ENCODE data around the gene SEZ6.
A peak's percentile ranks its signal among the peaks of the same experiment; 100 is the strongest.

Gene SEZ6

GRCh38 chr17:29042679-29043538, 37.1 kb upstream of the SEZ6 start, which contains the start of gene PIPOX:
Gene PIPOX, plus strand, starts transcription at chr17:29043141. Its CDS starts 85 bp downstream, at chr17:29043226.
- Histone ChIP-seq H3K79me2 (ENCODE audit: low read length) (no peaks in the 10 kb centered on the region), H3K27ac (ENCODE audit: low read length) (peak within 1 kb of the TSS; percentile 62), H4K20me1 (ENCODE audit: insufficient read depth, low read length) (no peaks in the 10 kb centered on the region), H3K4me3 (ENCODE audit: low read length) (peak within 1 kb of the TSS; percentile 51), H3K36me3 (replicated peaks; ENCODE audit: low read depth, low read length) (no peaks in the 10 kb centered on the region), H3K9me3 (ENCODE audit: insufficient read depth, low read length) (no peaks in the 10 kb centered on the region), H3K27me3 (ENCODE audit: low read depth, low read length) (peaks cover 12% of the 10 kb centered on the region; the same call in 1 of the 2 replicates), H2AFZ (ENCODE audit: low read depth, low read length) (peak within 1 kb of the TSS; percentile 8; the same call in 1 of the 2 replicates), H3K9ac (ENCODE audit: low read length) (peak within 1 kb of the TSS; percentile 45; the same call in 1 of the 2 replicates), H3K4me1 (ENCODE audit: low read length) (peaks cover 28% of the 10 kb centered on the region), H3K4me2 (ENCODE audit: low read length) (peak within 1 kb of the TSS; percentile 80)
- TF ChIP-seq EZH2phosphoT487 (IDR thresholded peaks at IDR 0.05; ENCODE audit: low read depth) = no peak
- TF ChIP-seq, protein P1, sequence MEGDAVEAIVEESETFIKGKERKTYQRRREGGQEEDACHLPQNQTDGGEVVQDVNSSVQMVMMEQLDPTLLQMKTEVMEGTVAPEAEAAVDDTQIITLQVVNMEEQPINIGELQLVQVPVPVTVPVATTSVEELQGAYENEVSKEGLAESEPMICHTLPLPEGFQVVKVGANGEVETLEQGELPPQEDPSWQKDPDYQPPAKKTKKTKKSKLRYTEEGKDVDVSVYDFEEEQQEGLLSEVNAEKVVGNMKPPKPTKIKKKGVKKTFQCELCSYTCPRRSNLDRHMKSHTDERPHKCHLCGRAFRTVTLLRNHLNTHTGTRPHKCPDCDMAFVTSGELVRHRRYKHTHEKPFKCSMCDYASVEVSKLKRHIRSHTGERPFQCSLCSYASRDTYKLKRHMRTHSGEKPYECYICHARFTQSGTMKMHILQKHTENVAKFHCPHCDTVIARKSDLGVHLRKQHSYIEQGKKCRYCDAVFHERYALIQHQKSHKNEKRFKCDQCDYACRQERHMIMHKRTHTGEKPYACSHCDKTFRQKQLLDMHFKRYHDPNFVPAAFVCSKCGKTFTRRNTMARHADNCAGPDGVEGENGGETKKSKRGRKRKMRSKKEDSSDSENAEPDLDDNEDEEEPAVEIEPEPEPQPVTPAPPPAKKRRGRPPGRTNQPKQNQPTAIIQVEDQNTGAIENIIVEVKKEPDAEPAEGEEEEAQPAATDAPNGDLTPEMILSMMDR (IDR thresholded peaks at IDR 0.05; ENCODE audit: low read depth, low read length) = no peak

DNA sequence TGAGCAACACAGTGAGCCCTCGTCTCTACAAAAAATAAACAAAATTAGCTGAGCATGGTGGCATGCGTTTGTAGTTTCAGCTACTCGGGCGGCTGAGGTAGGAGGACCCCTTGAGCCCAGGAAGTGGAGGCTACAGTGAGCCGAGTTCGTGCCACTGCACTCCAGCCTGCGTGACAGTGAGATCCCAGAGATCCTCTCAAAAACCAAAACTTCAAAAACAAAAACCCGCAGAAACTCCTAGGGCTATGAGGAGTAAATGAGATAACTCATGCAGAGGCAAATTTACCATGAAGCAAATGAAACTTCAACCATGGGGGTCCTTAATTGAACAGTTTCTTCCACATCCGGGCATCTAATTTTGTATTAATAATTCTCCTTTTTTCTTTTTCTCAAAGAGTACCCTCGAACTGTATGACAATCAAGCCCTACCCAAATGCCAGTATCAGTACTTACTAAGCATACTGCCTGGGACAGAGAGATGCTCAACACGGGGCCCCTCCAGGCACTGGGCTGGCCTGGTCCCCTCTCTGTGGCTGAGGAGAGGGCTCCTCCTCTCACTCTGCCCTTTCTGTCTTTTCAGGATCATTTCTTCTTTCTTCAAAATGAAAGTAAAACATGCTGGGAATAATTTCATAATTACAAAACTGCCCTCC, 36.3 kb upstream of the SEZ6 start:
- TF ChIP-seq, protein P1 (IDR thresholded peaks at IDR 0.05; ENCODE audit: low read depth, low read length) = no peak
- no peak for TF ChIP-seq EZH2phosphoT487 (IDR thresholded peaks at IDR 0.05; ENCODE audit: low read depth)
- peak overlapping the region; percentile 80 for H3K4me2 ChIP-seq (ENCODE audit: low read length)
- no peaks in the 10 kb centered on the region for H3K9me3 ChIP-seq (ENCODE audit: insufficient read depth, low read length)
- peaks cover 24% of the 10 kb centered on the region for H3K4me1 ChIP-seq (ENCODE audit: low read length)
- peaks cover 18% of the 10 kb centered on the region; the same call in 1 of the 2 replicates for H3K27me3 ChIP-seq (ENCODE audit: low read depth, low read length)
- H2AFZ ChIP-seq (ENCODE audit: low read depth, low read length) = no peak overlapping the region
- H3K9ac ChIP-seq (ENCODE audit: low read length) = no peak overlapping the region
- H3K27ac ChIP-seq (ENCODE audit: low read length) = no peak overlapping the region
- no peaks in the 10 kb centered on the region for H3K36me3 ChIP-seq (replicated peaks; ENCODE audit: low read depth, low read length)
- no peaks in the 10 kb centered on the region for H4K20me1 ChIP-seq (ENCODE audit: insufficient read depth, low read length)
- no peaks in the 10 kb centered on the region for H3K79me2 ChIP-seq (ENCODE audit: low read length)
- H3K4me3 ChIP-seq (ENCODE audit: low read length) = peak overlapping the region; percentile 51; the same call in 1 of the 2 replicates

DNA sequence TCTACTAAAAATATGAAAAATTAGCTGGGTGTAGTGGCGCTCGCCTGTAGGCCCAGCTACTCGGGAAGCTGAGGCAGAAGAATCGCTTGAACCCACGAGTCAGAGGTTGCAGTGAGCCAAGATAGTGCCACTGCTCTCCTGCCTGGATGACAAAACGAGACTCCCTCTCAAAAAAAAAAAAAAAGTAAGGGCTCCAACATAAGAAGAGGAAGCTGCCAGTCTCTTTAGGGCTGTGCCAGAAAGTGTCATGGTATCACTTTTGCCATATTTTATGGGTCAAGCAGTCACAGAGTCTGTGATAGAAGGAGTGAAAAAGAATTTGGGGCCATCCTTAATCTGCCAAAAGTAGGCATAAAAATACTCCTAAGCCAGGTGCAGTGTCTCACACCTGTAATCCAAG, 35.7 kb upstream of the SEZ6 start:
- Histone ChIP-seq H3K9me3 (ENCODE audit: insufficient read depth, low read length) (no peaks in the 10 kb centered on the region), H2AFZ (ENCODE audit: low read depth, low read length) (no peak overlapping the region), H3K4me3 (ENCODE audit: low read length) (no peak overlapping the region), H3K9ac (ENCODE audit: low read length) (no peak overlapping the region), H3K36me3 (replicated peaks; ENCODE audit: low read depth, low read length) (no peaks in the 10 kb centered on the region), H3K27ac (ENCODE audit: low read length) (no peak overlapping the region), H3K79me2 (ENCODE audit: low read length) (no peaks in the 10 kb centered on the region), H3K4me1 (ENCODE audit: low read length) (peaks cover 24% of the 10 kb centered on the region), H3K4me2 (ENCODE audit: low read length) (no peak overlapping the region), H4K20me1 (ENCODE audit: insufficient read depth, low read length) (no peaks in the 10 kb centered on the region), H3K27me3 (ENCODE audit: low read depth, low read length) (peaks cover 24% of the 10 kb centered on the region)
- TF ChIP-seq, protein P1 (IDR thresholded peaks at IDR 0.05; ENCODE audit: low read depth, low read length) = no peak
- TF ChIP-seq EZH2phosphoT487 (IDR thresholded peaks at IDR 0.05; ENCODE audit: low read depth) = no peak

DNA sequence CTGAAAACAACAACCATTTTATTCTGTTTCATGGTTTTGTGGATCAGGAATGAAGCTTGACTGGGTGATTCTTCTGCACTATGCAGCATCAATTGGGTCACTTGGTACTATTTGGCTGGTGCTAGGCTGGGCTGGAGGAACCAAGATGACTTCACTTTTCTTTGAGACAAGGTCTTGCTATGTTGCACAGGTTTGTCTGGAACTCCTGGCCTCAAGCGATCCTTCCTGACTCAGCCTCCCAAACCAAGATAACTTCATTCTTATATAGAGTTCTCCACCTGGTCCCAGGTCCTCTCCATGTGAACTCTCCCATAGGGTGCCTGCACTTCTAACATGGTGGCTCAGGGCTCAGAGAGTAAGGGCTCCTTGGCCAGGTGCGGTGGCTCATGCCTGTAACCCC, 35.3 kb upstream of the SEZ6 start:
- Histone ChIP-seq H3K27ac (ENCODE audit: low read length) (no peak overlapping the region), H3K9ac (ENCODE audit: low read length) (no peak overlapping the region), H3K9me3 (ENCODE audit: insufficient read depth, low read length) (no peaks in the 10 kb centered on the region), H3K4me3 (ENCODE audit: low read length) (no peak overlapping the region), H3K4me2 (ENCODE audit: low read length) (no peak overlapping the region), H2AFZ (ENCODE audit: low read depth, low read length) (no peak overlapping the region), H4K20me1 (ENCODE audit: insufficient read depth, low read length) (no peaks in the 10 kb centered on the region), H3K4me1 (ENCODE audit: low read length) (peaks cover 24% of the 10 kb centered on the region), H3K27me3 (ENCODE audit: low read depth, low read length) (peaks cover 29% of the 10 kb centered on the region), H3K79me2 (ENCODE audit: low read length) (no peaks in the 10 kb centered on the region), H3K36me3 (replicated peaks; ENCODE audit: low read depth, low read length) (no peaks in the 10 kb centered on the region)
- no peak for TF ChIP-seq EZH2phosphoT487 (IDR thresholded peaks at IDR 0.05; ENCODE audit: low read depth)
- TF ChIP-seq, protein P1 (IDR thresholded peaks at IDR 0.05; ENCODE audit: low read depth, low read length) = no peak

Measured in OCI-LY3 (cell line).